ENCODE results near the gene OR4X1.
"Not testable (repeated sequence)": the region's sequence is repeated elsewhere in the genome, so short reads cannot be mapped to it uniquely, and the experiment has no call there.

Gene OR4X1, protein sequence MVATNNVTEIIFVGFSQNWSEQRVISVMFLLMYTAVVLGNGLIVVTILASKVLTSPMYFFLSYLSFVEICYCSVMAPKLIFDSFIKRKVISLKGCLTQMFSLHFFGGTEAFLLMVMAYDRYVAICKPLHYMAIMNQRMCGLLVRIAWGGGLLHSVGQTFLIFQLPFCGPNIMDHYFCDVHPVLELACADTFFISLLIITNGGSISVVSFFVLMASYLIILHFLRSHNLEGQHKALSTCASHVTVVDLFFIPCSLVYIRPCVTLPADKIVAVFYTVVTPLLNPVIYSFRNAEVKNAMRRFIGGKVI

DNA sequence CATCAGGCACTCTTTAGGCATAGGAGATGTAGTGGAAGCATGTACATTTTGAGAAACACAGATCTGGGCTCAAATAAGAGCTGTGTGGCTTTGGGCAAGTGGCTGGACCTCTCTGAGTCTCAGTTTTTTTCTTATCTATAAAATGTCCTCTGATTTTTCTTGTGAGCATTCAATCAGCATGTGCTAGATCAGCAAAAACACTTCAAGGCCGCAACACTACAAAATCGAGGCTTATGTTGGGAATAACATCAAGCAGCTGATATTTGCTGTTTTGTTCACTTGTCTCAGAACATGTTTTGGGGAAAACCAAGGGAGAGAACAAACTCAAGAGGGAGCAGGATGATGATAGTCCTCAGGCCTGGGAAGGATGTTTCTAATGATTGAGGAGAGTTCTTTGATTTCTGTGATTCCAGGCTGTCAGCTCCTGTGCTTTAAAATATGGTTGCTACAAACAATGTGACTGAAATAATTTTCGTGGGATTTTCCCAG is at the start of gene OR4X1:
Gene OR4X1 (plus strand): TSS at position 439 of the 489 bp plus-strand sequence. CDS start 0 bp downstream, at position 439.
- DNase-seq: no peak

GRCh38 chr11:48216510-48216909 is 47.2 kb upstream of the OR4X1 start, which contains the start of gene OR4B1:
OR4B1 (plus strand) TSS chr11:48216810; CDS start chr11:48216810, 0 bp downstream.
- DNase-seq: no peak

DNA sequence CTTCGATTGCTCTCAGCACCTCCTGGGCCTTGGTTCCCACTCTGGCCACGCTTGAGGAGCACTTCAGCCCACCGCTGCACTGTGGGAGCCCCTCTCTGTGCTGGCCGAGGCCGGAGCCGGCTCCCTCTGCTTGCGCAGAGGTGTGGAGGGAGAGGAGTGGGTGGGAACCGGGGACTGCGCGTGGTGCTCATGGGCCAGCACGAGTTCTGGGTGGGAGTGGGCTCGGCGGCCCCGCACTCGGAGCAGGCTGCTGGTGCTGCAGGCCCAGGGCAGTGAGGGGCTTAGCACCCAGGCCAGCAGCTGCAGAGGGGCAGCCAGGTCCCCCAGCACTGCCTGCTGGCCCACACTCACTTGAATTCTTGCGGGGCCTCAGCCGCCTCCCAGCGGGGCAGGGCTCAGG is 34.9 kb upstream of the OR4X1 start:
- no peak for DNase-seq

DNA sequence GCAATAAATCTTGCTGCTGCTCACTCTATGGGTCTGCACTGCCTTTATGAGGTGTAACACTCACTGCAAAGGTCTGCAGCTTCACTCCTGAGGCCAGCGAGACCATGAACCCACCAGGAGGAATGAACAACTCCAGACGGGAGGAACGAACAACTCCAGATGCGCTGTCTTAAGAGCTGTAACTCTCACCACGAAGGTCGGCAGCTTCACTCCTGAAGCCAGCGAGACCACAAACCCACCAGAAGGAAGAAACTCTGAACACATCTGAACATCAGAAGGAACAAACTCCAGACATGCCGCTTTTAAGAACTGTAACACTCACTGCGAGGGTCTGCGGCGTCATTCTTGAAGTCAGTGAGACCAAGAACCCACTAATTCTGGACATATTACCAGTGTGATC is 33.6 kb upstream of the OR4X1 start:
- not testable (repeated sequence) for DNase-seq

GRCh38 chr11:48237727-48238126 is 25.9 kb upstream of the OR4X1 start:
- no peak for DNase-seq

- DNase-seq: no peak
Observed at GRCh38 chr11:48242501-48242900, 21.2 kb upstream of the OR4X1 start.

DNA sequence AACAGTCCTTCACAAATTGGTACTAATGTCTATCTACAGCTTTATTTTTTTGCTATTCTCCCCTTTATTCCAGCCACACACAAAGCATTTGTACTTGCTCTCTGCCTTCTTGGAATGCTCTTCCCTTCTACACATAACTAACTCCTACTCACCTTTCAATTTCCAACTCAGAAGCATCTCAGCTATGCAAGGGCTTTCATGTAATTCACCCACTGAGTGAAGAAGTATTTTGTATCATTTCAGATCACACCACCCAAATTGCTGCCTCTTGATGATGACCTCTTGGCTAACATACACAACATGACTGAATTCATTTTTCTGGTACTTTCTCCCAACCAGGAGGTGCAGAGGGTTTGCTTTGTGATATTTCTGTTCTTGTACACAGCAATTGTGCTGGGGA is 18.9 kb upstream of the OR4X1 start, which contains the start of gene OR4X2:
Gene OR4X2 (plus strand): TSS at position 301 of the 400 bp plus-strand sequence. CDS start 0 bp downstream, at position 301.
- DNase-seq: no peak

DNA sequence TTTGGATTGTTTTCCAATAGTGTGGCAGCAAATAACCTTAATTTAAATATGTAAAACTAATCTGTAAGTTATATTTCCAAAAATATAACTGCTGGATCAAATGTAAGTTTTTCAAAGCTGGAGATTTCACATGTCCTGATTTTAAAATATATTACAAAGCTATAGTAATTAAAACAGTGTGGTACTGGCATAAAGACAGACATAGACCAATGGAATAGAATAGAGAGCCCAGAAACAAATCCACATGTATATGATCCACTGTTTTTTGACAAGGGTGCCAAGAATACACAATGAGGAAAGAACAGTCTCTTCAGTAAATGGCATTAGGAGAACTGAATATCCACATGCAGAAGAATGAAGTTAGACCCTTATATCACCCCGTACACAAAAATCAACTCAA is 14.8 kb upstream of the OR4X1 start:
- DNase-seq: no peak

- DNase-seq: no peak
Observed at GRCh38 chr11:48261600-48261999, 2.1 kb upstream of the OR4X1 start.

GRCh38 chr11:48270621-48271020 is 7.0 kb downstream of the OR4X1 start:
- no peak for DNase-seq

- DNase-seq: no peak
Observed at GRCh38 chr11:48272606-48273005, 8.9 kb downstream of the OR4X1 start.

GRCh38 chr11:48305923-48306322 is 42.3 kb downstream of the OR4X1 start, which contains the start of gene OR4S1:
OR4S1 (plus strand) TSS chr11:48306223; CDS start chr11:48306223, 0 bp downstream.
- no peak for DNase-seq

DNA sequence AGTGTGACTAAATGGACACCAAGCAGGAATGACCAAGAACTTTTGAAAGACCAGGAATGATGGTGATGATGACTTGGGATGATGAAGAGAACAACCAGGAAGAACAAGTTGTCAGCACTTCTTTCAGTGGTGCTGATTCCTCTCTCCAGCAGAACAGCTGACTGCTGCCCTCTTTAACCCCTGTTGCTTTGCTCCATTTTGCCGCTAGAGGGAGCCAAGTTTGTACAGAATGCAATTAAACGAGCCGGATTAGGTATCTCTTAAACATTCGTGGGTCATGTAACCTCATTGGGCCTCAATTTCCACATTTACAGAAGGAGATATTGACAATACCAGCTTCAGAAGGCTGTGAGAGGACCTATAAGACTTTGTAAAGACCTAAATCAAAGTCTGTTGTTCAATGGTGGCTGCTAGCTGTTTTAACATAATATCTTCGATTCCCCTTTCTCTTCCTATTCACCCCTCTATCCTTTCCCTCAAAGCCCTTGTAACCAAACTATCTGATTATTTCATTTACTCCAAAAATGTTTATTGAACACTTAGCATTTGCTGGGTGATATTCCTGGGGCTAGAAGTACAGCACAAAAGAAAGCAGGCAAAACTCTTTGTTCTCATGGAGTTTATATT is 44.2 kb downstream of the OR4X1 start:
- peak; percentile 68 for DNase-seq

- DNase-seq: not testable (repeated sequence)
Observed at GRCh38 chr11:48313590-48313989, 49.9 kb downstream of the OR4X1 start.
